ENCODE measurements around the gene CTNNBL1. TPM values are rescaled to one million over a fixed set of nuclear protein-coding genes. Genes with fewer than 3 reads are reported as not detected.

CTNNBL1 gene
- total RNA-seq, 2 donors from 2014 or later = 8.6 to 17.4 TPM

GRCh38 chr20:37848706-37849105 is 154.9 kb downstream of the CTNNBL1 start:
- H3K36me3 ChIP-seq (replicated peaks in 1 of 2; ENCODE audit: insufficient read depth in 1 of 2, low read depth in 2 of 2) = no peaks in the 10 kb centered on the region
- H3K27ac ChIP-seq = no peak overlapping the region
- peaks cover 7% of the 10 kb centered on the region for H3K4me1 ChIP-seq
- TF ChIP-seq CTCF (IDR thresholded peaks at IDR 0.05) = no peak
- TF ChIP-seq POLR2A (IDR thresholded peaks at IDR 0.05) = no peak
- H3K9me3 ChIP-seq = no peaks in the 10 kb centered on the region
- intact Hi-C loops (cut with DNase I) = no loop called here
- no peak overlapping the region for H3K4me3 ChIP-seq
- no peak for ATAC-seq
- WGBS, 2 donors = 75 to 78% methylated on average over 5 of the region's 5 CpGs
- H3K27me3 ChIP-seq = no peaks in the 10 kb centered on the region
- no peak for DNase-seq

- no peak for DNase-seq
- no peaks in the 10 kb centered on the region for H3K27me3 ChIP-seq
- H3K27ac ChIP-seq = no peak overlapping the region
- peaks cover 7% of the 10 kb centered on the region for H3K4me1 ChIP-seq
- WGBS, 2 donors = 98% methylated on average over 9 of the region's 9 CpGs
- H3K4me3 ChIP-seq = no peak overlapping the region
- H3K9me3 ChIP-seq = no peaks in the 10 kb centered on the region
- ATAC-seq = no peak
- no peak for TF ChIP-seq POLR2A (IDR thresholded peaks at IDR 0.05)
- TF ChIP-seq CTCF (IDR thresholded peaks at IDR 0.05) = no peak
- no peaks in the 10 kb centered on the region for H3K36me3 ChIP-seq (replicated peaks in 1 of 2; ENCODE audit: insufficient read depth in 1 of 2, low read depth in 2 of 2)
- intact Hi-C loops (cut with DNase I) = no loop called here
These were observed 155.3 kb downstream of the CTNNBL1 start for GRCh38 chr20:37849156-37849555.

GRCh38 chr20:37849566-37849965 is 155.7 kb downstream of the CTNNBL1 start:
- no peak for DNase-seq
- intact Hi-C loops (cut with DNase I) = no loop called here
- no peak for ATAC-seq
- H3K27ac ChIP-seq = no peak overlapping the region
- TF ChIP-seq POLR2A (IDR thresholded peaks at IDR 0.05) (no peak), CTCF (IDR thresholded peaks at IDR 0.05) (no peak)
- no peaks in the 10 kb centered on the region for H3K36me3 ChIP-seq (replicated peaks in 1 of 2; ENCODE audit: insufficient read depth in 1 of 2, low read depth in 2 of 2)
- H3K9me3 ChIP-seq = no peaks in the 10 kb centered on the region
- H3K4me1 ChIP-seq = peaks cover 7% of the 10 kb centered on the region
- no peak overlapping the region for H3K4me3 ChIP-seq
- H3K27me3 ChIP-seq = no peaks in the 10 kb centered on the region
- WGBS, 2 donors = 75 to 87% methylated on average over 2 of the region's 2 CpGs

GRCh38 chr20:37850036-37850592 is 156.3 kb downstream of the CTNNBL1 start:
- DNase-seq = no peak
- ATAC-seq = no peak
- H3K4me3 ChIP-seq = no peak overlapping the region
- H3K36me3 ChIP-seq (replicated peaks in 1 of 2; ENCODE audit: insufficient read depth in 1 of 2, low read depth in 2 of 2) = no peaks in the 10 kb centered on the region
- no peak for TF ChIP-seq CTCF (IDR thresholded peaks at IDR 0.05)
- no peak for TF ChIP-seq POLR2A (IDR thresholded peaks at IDR 0.05)
- no peaks in the 10 kb centered on the region for H3K9me3 ChIP-seq
- intact Hi-C loops (cut with DNase I) = no loop called here
- no peak overlapping the region for H3K27ac ChIP-seq
- H3K4me1 ChIP-seq = peaks cover 3% of the 10 kb centered on the region
- 82 to 93% methylated on average over 6 of the region's 6 CpGs for WGBS, 2 donors
- no peaks in the 10 kb centered on the region for H3K27me3 ChIP-seq

GRCh38 chr20:37850724-37851355 is 157.0 kb downstream of the CTNNBL1 start:
- TF ChIP-seq POLR2A (IDR thresholded peaks at IDR 0.05) = no peak
- TF ChIP-seq CTCF (IDR thresholded peaks at IDR 0.05) = no peak
- Histone ChIP-seq H3K4me1 (no peaks in the 10 kb centered on the region), H3K4me3 (no peak overlapping the region), H3K9me3 (no peaks in the 10 kb centered on the region), H3K27ac (no peak overlapping the region), H3K36me3 (replicated peaks in 1 of 2; ENCODE audit: insufficient read depth in 1 of 2, low read depth in 2 of 2) (no peaks in the 10 kb centered on the region), H3K27me3 (no peaks in the 10 kb centered on the region)
- intact Hi-C loops (cut with DNase I) = no loop called here
- ATAC-seq (no peak), DNase-seq (no peak)
- WGBS, 2 donors = 75 to 77% methylated on average over 10 of the region's 10 CpGs
